Nephron (organoid): Measurements from ENCODE around the gene SEC24D.

Source experiments
- H3K27ac Mint-ChIP-seq, 3 experiments: 2 replicates each; pipeline ENCODE4 v1.8.0; 2020; ENCODE audit warnings: mixed read lengths in 3 of 3, mild to moderate bottlenecking in 2 of 3, moderate library complexity in 1 of 3
- H3K27me3 Mint-ChIP-seq: 2 replicates; pipeline ENCODE4 v1.8.0; 2021; ENCODE audit warnings: low read depth, mild to moderate bottlenecking, moderate library complexity, mixed read lengths
- H3K36me3 Mint-ChIP-seq: 2 replicates; pipeline ENCODE4 v1.8.0; 2020; ENCODE audit warnings: low read depth, mixed read lengths
- H3K4me1 Mint-ChIP-seq: 2 replicates; pipeline ENCODE4 v1.8.0; 2020; ENCODE audit warnings: mixed read lengths
- H3K4me3 Mint-ChIP-seq, 3 experiments: 2 replicates each; pipeline ENCODE4 v1.8.0; 2020; ENCODE audit warnings: mild to moderate bottlenecking in 3 of 3, mixed read lengths in 3 of 3, moderate library complexity in 2 of 3
- H3K9me3 Mint-ChIP-seq: 2 replicates; pipeline ENCODE4 v1.8.0; 2020; ENCODE audit warnings: mixed read lengths
- CTCF ChIP-seq, 3 experiments: fragments of 200-600 bp; sonication (generic); IDR thresholded peaks; one replicate each; pipeline ENCODE4 v1.5.0; 2021; ENCODE audit warnings: antibody characterized with exemption in 3 of 3; ENCODE audit not compliant: unreplicated experiment in 3 of 3

Gene SEC24D

GRCh38 chr4:118823471-118823870 lies 12.5 kb downstream of the SEC24D start:
- peaks cover 34% of the 10 kb centered on the region for H3K36me3 Mint-ChIP-seq
- no peak overlapping the region for H3K27ac Mint-ChIP-seq
- H3K4me1 Mint-ChIP-seq: peaks cover 42% of the 10 kb centered on the region
- H3K4me3 Mint-ChIP-seq: no peak overlapping the region
- no peaks in the 10 kb centered on the region for H3K27me3 Mint-ChIP-seq
- TF ChIP-seq CTCF (IDR thresholded peaks at IDR 0.05; ENCODE audit: unreplicated experiment in 3 of 3): no peak
- no peaks in the 10 kb centered on the region for H3K9me3 Mint-ChIP-seq

GRCh38 chr4:118821590-118822293 lies 14.2 kb downstream of the SEC24D start:
- H3K9me3 Mint-ChIP-seq: no peaks in the 10 kb centered on the region
- H3K4me3 Mint-ChIP-seq: no peak overlapping the region
- H3K4me1 Mint-ChIP-seq: peaks cover 30% of the 10 kb centered on the region
- no peak for TF ChIP-seq CTCF (IDR thresholded peaks at IDR 0.05; ENCODE audit: unreplicated experiment in 3 of 3)
- H3K27ac Mint-ChIP-seq: no peak overlapping the region
- no peaks in the 10 kb centered on the region for H3K27me3 Mint-ChIP-seq
- H3K36me3 Mint-ChIP-seq: peaks cover 34% of the 10 kb centered on the region

- no peaks in the 10 kb centered on the region for H3K9me3 Mint-ChIP-seq
Measured at GRCh38 chr4:118817178-118817930, 18.6 kb downstream of the SEC24D start.

GRCh38 chr4:118816538-118817177 lies 19.3 kb downstream of the SEC24D start:
- Mint-ChIP-seq H3K36me3 (peaks cover 48% of the 10 kb centered on the region), H3K4me3 (no peak overlapping the region), H3K27ac (no peak overlapping the region), H3K9me3 (no peaks in the 10 kb centered on the region), H3K27me3 (no peaks in the 10 kb centered on the region), H3K4me1 (peaks cover 10% of the 10 kb centered on the region)
- TF ChIP-seq CTCF (IDR thresholded peaks at IDR 0.05; ENCODE audit: unreplicated experiment in 3 of 3): no peak

More at GRCh38 chr4:118817178-118817930, 18.6 kb downstream of the SEC24D start:
- peaks cover 41% of the 10 kb centered on the region for H3K36me3 Mint-ChIP-seq
- no peak for TF ChIP-seq CTCF (IDR thresholded peaks at IDR 0.05; ENCODE audit: unreplicated experiment in 3 of 3)
- no peak overlapping the region for H3K27ac Mint-ChIP-seq
- H3K4me1 Mint-ChIP-seq: peaks cover 8% of the 10 kb centered on the region
- H3K4me3 Mint-ChIP-seq: no peak overlapping the region
- no peaks in the 10 kb centered on the region for H3K27me3 Mint-ChIP-seq

GRCh38 chr4:118814891-118815290 lies 21.0 kb downstream of the SEC24D start:
- TF ChIP-seq CTCF (IDR thresholded peaks at IDR 0.05; ENCODE audit: unreplicated experiment in 3 of 3): no peak
- H3K27me3 Mint-ChIP-seq: no peaks in the 10 kb centered on the region
- H3K9me3 Mint-ChIP-seq: no peaks in the 10 kb centered on the region
- H3K4me1 Mint-ChIP-seq: peaks cover 17% of the 10 kb centered on the region
- H3K27ac Mint-ChIP-seq: no peak overlapping the region
- no peak overlapping the region for H3K4me3 Mint-ChIP-seq
- H3K36me3 Mint-ChIP-seq: peaks cover 62% of the 10 kb centered on the region
